NCI-H146 (cell line): ENCODE data around the gene HBS1L.
A peak's percentile ranks its signal among the peaks of the same experiment; 100 is the strongest.

Source experiments
- DNase-seq: peaks from one replicate; lab custom pipeline; 2025; lab: John Stamatoyannopoulos, UW

HBS1L gene

DNA sequence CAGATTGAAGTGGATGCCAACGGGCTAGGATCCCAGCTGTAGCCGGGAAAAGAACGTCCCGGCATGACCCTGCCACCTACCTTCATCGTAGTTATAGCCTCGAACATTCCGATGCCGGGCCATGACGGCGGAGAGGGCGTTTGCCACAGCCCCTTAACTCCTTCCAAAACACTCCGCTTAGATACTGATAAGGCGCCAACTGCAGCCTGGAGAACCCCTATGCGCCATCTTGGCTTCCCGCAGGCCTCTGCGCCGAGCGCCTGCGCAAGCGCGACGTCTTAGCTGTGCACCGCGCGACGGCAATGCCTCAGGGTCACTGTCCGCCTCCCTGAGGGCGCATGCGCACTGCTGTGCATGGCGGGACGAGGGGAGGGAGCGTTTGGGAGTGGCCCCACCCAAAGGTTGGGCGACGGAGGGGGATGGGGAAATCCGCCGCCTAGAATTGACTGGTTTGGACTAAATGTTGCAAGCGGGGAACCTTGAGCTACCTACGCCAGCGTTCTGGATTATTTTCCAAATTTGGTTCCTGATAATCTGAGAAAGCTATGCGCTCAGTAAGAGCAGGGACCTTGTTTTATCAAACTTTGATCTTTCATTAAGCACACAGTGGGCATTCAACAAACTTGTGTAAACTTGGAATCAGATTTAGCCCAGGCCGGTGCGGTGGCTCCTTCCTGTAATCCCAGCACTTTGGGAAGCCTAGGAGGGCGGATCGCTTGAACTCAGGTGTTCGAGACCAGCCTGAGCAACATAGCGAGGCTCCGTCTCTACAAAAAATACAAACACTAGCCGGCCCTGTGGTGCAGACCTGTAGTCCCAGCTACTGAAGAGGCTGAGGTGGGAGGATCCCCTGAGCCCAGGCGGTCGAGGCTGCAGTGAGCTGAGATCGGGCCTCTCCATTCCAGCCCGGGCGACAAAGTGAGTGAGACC, at the start of gene HBS1L:
HBS1L (minus strand) TSS at position 254 of the 930 bp plus-strand sequence; CDS start at position 123, 131 bp downstream.
- DNase-seq, result peak; percentile 99

DNA sequence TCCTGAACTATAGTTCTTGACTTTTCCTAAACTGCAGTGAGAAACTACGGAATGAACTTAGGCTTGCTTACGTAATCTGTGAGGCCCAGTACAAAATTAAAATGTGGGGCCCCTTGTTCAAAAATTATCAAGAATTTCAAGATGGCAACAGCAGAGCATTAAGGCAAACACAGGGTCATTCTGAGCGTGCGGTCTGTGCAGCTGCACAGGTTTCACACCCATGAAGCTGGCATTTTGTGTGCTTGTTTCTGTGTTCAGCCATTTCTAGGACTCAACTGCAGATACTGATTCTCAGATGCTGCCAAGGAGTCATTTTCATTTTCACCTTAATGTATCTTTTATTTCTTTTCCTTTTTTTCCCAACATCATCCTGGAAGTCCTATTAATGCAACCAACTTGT, 49.6 kb upstream of the HBS1L start:
- DNase-seq, result no peak

DNA sequence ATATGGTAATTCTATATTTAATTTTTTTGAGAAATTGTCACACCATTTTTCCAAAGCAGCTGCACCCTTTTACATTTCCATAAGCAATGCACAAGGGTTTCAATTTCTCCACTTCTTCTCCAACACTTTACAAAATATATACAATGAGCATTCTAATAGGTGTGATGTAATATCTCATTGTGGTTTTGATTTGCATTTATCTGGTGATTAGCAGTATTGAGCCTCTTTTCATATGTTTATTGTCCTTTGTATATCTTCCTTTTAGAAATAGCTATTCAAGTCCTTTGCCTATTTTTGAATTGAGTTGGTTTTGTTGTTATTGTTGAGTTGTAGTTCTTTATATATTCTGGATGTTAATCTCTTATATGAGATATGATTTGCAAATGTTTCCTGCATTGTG, 47.6 kb upstream of the HBS1L start:
- no peak for DNase-seq

DNA sequence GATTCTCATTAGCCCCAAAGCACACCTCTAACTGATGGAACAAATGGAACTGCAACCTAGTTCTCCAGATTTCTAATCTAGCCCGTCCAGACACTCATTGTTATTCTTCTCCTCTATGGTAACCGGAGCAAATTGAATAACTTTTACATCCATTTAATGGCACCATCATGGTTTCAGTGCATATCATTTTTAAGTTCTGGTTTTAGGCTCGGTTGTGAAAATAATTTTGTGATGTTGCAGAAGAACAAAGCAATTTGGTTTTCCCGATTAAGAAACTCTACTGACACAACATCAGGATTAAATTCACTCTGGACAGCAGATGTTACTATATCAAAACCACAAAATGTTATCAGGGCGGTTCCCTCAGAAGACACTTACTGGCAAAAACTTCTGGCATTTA, 42.5 kb upstream of the HBS1L start:
- DNase-seq, result no peak

DNA sequence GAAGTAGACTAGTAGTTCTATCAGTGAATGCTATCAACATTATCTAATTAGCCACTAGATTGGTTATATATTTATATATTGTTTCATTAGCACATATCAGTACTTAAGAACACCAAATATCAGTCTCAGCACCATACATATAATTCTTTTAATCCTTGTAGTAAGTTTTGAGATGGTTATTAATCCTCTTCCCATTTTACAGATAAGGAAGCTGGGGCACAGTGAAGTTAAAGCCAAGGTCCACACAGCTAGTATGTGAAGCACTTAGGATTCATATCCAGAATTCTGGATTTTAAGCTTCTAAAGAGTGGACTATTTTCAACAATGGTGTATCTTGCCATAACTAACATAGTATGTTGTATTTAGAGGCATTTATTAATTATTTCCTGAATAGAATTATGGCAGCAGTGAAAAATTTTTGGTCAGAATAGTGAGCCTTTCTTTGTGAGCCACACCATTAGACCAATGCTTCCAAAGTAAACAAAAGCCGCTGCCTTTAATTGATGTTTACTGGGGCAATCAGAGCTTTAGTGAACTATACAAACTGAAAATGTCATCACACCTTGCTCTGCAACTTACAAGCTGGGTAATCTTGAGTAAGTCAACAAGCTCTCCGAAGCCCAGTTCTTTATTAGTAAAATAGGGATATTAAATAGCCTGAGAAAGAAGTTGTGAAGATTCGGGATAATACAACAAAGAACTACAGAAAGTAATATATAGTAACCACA, 41.9 kb upstream of the HBS1L start:
- peak; percentile 62 for DNase-seq

DNA sequence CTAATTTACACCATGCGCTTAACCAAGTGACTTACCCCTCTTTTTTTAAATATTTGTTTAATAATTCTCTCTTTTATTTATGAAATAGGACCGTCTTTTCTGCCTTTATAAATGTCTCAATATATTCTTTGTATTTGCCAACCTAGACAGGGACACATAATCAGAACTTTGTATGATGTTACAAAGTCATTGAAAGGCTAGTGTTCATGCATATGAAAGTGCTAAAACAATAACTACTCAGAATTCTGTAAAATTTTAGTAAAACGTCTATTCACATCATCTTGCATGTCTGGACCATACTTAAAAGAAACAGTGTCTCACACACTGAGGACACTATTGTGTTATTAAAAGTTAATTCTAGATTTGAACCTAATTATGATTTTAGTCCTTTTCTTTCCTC, 41.1 kb upstream of the HBS1L start:
- no peak for DNase-seq

DNA sequence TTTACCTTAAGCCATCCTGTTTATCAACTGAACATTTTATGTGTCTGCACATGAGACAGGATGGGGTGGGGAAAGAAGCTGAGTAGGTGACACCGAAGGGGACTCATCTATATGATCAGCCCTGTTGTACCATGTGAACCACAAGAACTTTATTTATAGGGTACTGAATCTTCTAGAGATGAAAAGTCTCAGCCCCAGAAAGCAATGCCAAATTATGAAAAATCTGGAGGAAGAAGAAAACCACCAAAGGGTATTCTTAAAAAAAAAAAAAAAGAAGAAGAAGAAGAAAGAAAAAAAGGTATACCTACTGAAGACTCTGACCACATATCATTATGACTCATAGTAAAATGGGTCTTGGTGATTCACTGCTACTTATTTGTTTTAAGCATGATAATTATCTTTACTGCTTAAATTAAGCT, 39.8 kb upstream of the HBS1L start:
- DNase-seq, result no peak

DNA sequence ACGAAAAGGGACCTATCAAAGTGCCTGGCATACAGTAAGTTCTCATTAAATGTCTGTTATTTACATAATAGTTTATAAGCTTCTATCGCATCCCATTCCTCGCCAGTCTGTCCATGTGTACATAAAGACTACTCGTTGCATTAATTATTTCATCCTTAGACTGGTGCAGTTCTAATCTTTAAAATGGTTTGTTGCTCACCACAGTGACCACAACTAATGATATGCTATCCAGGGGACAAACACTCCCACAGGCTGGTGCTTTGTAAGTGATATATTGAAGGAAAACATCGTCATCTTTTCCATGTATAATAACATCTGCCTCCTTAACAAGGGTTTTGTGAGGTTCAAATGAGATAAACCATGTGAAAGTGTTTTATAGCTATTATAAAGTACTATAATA, 39.0 kb upstream of the HBS1L start:
- no peak for DNase-seq

DNA sequence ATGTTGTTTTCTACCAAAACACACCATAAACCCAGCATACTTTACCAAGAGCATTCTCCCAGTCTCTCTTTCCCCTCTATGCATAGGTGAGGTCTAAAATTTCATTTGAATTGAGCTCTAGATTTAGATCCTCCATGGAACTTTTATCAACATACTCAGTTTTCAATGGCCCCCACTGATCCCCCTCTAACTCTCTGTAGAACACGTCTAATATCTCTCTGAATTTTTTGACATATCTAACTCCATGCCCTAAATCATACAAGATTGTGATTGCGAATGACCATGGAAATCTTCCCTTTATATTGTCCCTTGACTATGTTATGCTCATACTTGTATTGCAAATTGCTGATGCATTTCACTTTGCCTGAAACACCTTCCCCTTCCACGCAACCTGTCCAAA, 38.1 kb upstream of the HBS1L start:
- DNase-seq, result no peak

DNA sequence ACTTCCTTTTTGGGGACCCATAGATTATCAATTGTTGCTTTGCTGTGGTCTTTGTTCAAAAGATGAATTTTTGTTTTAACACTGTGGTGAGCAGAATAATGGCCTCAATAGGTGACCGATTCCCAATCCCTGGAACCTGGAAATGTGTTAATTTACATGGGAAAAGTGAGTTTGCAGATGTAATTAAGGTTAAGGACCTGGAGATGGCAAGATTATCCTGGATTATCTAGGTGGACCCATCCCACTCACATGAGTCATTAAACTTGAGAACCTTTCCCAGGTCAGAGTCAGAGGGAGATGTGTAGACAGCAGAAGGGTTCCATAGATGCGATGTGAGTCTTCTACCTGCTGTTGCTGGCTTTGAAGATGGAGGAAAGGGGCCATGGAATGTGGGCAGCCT, 36.2 kb upstream of the HBS1L start:
- no peak for DNase-seq

DNA sequence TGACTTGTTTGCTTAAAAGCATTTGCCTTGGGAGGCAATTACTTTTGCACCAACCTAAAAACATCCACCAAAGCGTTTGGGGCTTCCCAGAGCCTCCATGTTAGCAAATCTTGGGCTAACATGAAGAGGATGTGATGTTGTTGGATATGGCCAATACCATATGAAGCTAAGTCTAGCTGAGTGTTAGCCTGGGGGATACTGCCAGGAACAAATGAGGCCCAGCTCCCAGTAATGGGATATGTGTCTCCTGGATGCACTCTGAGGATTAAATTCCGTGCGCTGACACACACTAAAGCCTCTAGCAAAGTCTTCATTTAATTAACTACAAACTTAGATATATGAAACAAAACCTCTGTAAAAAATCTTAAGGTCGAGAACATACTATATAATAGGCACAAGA, 35.3 kb upstream of the HBS1L start:
- no peak for DNase-seq

DNA sequence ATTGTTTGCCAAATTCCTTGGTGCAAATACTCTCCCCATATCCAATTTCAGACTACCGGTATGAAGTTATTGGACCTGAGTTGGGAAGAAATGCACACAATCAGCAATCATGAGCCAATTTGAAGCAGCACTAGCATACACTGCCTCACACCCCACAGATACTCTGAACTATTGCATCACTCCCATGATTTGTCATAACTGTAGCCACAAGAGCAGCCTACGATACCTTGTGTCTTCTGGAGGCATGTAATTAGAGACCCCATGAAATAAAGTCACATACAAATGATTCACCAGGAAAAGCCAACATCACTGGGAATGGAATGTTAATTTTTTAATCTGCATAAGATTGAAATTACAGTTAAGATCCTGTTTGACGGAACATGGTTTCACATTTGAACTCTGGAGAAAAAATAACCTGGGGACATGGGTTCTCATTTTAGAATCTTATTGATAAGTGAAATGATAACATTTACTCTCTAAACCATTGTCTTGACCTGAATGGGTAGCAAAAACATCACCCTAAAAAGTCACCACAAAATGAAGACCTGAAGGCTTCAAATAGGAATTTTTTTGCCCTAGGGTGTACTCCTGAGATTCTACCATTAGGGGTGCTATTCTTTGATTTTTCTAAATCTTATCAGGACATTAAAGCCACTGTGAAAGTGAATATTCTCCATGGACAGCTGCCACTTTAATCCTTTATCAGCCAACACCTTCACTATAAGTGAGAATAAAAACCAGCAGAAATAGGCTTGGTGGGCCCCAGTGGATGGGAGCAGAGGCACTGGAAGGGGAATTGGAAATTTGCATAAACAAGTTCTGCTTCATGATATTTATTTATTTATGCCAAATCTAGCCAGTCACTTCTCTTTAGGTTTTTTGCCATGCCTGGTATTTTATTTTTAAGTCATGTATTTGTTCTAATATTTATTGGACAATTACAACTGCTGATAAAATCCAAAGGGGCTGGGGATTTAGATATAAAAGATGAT, 34.5 kb upstream of the HBS1L start:
- DNase-seq, result no peak

DNA sequence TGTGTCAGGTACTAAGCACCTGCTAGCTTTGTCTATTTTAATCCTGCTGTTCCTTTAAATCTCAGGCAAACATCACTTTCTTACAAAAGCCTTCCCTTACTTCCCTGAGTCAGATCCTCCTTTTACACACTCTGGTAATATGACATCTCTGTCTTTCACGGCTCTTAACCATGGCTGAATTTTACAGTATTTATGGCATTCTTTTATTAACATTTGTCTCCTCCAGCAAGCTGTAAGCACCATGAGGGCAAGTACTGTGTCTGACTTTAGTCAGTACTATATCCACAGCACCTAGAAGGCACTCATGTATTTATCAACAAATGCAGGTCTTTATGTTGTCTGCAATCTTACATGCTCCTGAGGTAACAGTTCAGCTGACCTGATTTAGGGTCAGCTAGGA, 33.7 kb upstream of the HBS1L start:
- no peak for DNase-seq

DNA sequence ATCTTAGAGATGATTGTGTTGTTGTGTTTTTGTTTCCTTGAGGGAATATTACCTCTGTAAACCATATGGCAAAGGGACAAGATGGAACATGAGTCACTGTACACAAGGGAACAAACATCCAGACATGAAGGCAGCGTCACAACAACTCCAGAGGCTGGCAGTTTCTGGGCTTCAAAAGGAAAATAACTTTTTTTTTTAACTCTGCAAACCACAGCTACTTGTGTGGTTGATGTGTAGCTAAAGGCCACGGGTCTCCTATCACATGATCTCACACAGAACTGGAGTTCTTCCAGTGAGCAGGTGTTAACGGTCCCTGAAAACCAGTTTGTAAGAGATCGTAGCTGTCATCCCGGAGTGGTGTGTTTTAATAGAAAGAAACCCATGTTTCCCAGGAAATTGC, 33.2 kb upstream of the HBS1L start:
- DNase-seq, result no peak

DNA sequence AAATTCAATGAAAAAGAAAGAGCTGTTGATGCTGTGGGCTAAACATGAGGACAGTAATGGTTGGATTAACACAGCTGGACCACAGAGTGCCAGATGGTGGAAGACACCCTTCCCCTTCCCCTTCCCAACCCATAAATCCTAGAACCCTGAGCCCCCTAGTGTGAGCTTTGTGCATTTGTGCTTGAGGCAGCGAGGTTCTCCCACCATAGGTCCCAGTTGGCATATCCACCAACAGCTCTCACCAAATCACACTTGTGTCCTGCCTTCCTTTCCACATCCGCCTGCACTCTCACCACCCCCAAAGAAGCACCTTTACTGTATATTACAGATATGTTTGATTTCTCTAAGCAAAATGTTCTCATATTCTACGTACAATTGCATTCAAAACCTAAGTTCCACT, 32.8 kb upstream of the HBS1L start:
- DNase-seq, result no peak

DNA sequence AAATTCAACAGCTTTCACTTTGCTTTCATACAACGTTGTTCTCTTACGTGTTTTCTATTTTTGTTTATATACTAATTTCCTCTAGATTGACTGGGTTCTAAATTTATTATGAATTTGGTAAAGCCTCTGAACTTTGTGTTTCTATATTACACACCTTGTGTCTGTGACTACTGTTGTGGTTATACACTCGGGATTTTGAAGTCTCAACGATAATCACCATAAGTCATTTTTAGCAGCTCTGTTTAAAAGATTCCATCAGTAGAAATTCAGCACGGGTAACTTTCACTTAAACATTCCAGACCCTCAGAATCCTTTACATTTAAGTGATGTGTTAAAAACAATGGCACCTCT, 31.8 kb upstream of the HBS1L start:
- no peak for DNase-seq

DNA sequence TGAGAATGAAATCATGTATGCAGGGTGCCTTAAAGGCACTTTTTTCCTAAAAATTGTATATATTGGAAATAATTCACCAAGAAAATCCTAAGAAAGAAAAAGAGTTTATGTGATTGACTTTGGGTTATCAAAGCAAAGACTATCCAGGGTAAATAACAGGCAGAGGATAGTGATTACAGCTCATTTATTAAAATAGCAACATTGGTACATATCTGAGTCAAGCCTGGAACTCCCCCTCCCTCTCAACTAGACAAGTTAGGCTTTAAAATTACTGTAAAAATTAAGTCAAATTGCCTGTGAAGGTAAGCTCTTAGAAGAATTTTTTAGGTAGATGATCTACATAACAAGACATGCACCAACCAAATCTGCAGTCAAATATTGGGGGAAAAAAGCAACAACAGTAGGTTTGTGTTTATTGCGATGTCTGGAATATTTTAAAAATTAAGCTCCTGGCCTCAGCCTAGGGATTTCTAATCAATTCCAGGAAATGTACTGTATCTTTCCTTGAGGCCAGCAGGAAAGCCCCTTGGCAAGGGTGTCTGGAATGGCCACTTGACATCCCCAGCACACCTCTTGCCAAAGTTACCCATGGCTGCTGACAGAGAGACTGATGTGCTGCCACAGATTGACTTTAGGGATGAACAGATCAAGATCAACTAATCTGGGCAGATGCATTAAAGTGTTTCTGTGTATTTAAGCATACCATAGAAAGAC, 31.2 kb upstream of the HBS1L start:
- DNase-seq, result no peak

DNA sequence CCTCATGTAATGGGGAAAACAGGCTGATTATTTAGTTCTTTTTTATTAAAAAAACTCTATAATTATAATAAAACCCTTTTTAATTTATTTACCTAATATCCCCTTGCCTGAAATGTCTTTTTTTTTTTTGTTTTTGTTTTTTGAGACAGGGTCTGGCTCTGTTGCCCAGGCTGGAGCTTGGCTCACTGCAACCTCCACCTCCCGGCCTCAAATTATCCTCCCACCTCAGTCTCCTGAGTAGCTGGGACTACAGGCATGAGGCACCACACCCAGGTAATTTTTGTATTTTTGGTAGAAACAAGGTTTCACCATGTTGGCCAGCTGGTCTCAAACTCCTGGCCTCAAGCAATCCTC, 30.3 kb upstream of the HBS1L start:
- DNase-seq, result no peak

DNA sequence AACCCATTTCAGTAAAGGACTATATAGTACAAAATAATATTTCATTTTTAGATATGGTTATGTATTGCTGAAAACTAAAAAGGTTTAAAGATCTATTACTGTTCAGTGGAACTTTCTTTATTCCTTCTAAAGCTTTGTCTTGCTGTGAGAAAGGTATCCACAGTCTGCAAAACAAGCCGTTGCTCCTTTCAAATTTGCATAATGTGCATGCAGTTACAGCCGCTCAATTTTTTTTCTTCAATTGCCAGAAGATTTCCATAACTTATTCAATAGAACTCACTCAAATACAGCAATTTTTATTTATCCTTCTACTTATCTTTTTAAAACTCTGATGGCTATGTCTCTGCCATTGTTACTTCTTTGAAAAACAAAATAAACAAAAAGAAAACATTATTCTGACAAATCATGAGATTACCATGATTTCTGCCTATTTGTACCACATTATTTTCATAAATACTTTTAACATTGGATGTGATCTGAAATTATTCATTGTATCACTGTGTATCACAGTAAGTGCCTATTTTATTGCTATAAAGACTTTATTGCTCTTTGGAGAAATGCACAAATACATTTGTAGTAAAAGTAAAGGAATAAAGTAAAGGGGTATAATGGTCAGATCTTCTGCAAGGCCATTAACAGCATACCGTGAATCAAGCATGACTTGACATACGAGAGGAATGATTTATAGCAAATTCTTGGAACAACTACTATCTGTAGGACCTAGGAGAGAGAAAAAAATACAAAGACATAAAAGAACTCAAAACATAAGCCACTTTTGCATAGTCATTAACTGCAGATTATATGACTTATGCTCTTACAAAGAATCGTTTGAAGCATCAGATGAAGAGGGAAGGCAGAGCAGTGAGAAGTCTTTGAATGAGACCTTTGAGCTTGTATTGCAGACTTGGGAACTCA, 29.6 kb upstream of the HBS1L start:
- no peak for DNase-seq

DNA sequence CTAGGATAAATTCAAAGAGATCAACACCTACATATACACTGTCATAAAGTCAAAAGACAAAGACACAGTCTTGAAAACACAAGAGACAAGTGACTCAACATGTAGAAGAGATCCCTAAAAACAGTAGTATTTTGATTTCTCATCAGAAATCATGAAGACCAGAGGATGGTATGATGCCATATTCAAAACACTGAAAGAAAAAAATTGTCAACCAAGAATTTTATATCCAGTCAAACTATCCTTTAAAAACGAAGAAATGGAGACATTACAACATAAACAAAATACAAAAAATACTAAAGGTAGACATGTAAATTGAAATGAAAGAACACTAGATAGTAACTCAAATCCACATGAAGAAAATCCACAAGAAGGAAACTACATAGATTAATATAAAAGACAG, 27.3 kb upstream of the HBS1L start:
- no peak for DNase-seq

DNA sequence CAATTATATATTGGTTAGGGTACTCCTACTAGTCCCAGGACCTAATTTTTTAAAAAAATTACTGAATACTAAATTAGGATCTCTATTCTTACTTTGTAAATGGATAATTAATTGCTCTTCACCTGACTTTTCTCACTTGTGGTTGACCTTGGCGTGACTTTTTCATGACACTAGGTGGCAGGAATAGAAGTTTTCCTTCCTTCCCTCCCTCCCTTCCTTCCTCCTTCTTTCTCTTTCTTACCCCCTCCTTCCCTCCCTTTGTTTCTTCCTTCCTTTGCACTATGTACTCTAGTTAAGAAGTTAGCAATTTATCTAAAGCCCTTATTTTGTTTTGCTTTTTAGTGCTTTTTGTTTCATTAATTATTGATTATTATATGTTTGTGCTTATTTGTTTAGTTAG, 20.4 kb upstream of the HBS1L start:
- no peak for DNase-seq
